T-cell (primary cell): Measurements from ENCODE around the gene NPIPA1. TPM values are rescaled to one million over a fixed set of nuclear protein-coding genes. Genes with fewer than 3 reads are reported as not detected.
A peak's percentile ranks its signal among the peaks of the same experiment; 100 is the strongest.
"Not testable (repeated sequence)": the region's sequence is repeated elsewhere in the genome, so short reads cannot be mapped to it uniquely, and the experiment has no call there.

Source experiments
- ATAC-seq, 4 experiments: fragments of 200-7000 bp in 3 of 4; fragments of 150-1000 bp in 1 of 4; cut with Tn5 transposase; replicated peaks in 1 of 4; 1 replicate in 3 of 4; 2 replicates in 1 of 4; pipeline ENCODE4 v1.10.0; 2021; ENCODE audit warnings: moderate library complexity in 3 of 4, mild to moderate bottlenecking in 2 of 4, moderate number of reproducible peaks in 1 of 4
- CTCF ChIA-PET, 2 donors: fragments of 300-600 bp; sonication (Branson Sonifier 250); formaldehyde crosslinking; loops; one replicate each; lab custom pipeline; 2022; ENCODE audit warnings: antibody characterized with exemption in 2 of 2; lab: Charles Lee
- POLR2A ChIA-PET, 2 donors: fragments of 300-600 bp; sonication (Branson Sonifier 250); formaldehyde crosslinking; loops; one replicate each; lab custom pipeline; 2022; ENCODE audit warnings: antibody characterized with exemption in 2 of 2; lab: Charles Lee
- DNase-seq, 35 experiments: peaks; one replicate each; pipeline versions ENCODE4 v3.0.0 to v3.0.0-alpha.2; 2013 to 2023
- H3K27ac ChIP-seq: one replicate; pipeline ENCODE4 v1.5.1; 2013; ENCODE audit warnings: low read length
- H3K27me3 ChIP-seq, 2 experiments: replicated peaks in 1 of 2; 1 replicate in 1 of 2; 2 replicates in 1 of 2; pipeline versions ENCODE4 v1.6.1 to v1.7.0; 2013; ENCODE audit warnings: low read length in 1 of 2, mixed read lengths in 1 of 2; ENCODE audit not compliant: control insufficient read depth in 2 of 2, insufficient read depth in 2 of 2; ENCODE audit errors: extremely low read depth in 1 of 2
- H3K36me3 ChIP-seq, 2 donors: 1 replicate in 1 of 2; 2 replicates in 1 of 2; pipeline versions ENCODE4 v1.6.1 to v1.7.0; 2013; ENCODE audit warnings: low read length in 1 of 2; ENCODE audit not compliant: control insufficient read depth in 2 of 2, insufficient read depth in 1 of 2; ENCODE audit errors: extremely low read depth in 1 of 2
- H3K4me1 ChIP-seq, 2 experiments: 1 replicate in 1 of 2; 2 replicates in 1 of 2; pipeline versions ENCODE4 v1.6.1 to v1.7.0; 2013; ENCODE audit warnings: low read length in 2 of 2, mixed read lengths in 1 of 2; ENCODE audit not compliant: insufficient read depth in 2 of 2, control insufficient read depth in 1 of 2; ENCODE audit errors: extremely low read depth in 1 of 2
- H3K4me3 ChIP-seq, 2 donors: 1 replicate in 1 of 2; 2 replicates in 1 of 2; pipeline versions ENCODE4 v1.5.1 to v1.7.0; 2013; ENCODE audit warnings: mild to moderate bottlenecking in 2 of 2, low read length in 1 of 2, moderate library complexity in 1 of 2; ENCODE audit not compliant: control insufficient read depth in 1 of 2; ENCODE audit errors: extremely low read depth in 1 of 2
- H3K9me3 ChIP-seq: 2 replicates; pipeline ENCODE4 v1.7.0; 2013
- H3K27ac Mint-ChIP-seq, 2 donors: one replicate each; pipeline ENCODE4 v1.8.0; 2020 to 2021; ENCODE audit warnings: mild to moderate bottlenecking in 2 of 2, mixed read lengths in 2 of 2
- H3K27me3 Mint-ChIP-seq, 2 donors: one replicate each; pipeline ENCODE4 v1.8.0; 2021 to 2022; ENCODE audit warnings: mixed read lengths in 2 of 2
- H3K36me3 Mint-ChIP-seq: one replicate; pipeline ENCODE4 v1.8.0; 2021; ENCODE audit warnings: mixed read lengths
- H3K4me1 Mint-ChIP-seq, 3 donors: one replicate each; pipeline ENCODE4 v1.8.0; 2020 to 2022; ENCODE audit warnings: mixed read lengths in 3 of 3, mild to moderate bottlenecking in 1 of 3
- H3K4me3 Mint-ChIP-seq, 3 donors: one replicate each; pipeline ENCODE4 v1.8.0; 2020 to 2022; ENCODE audit warnings: mild to moderate bottlenecking in 3 of 3, mixed read lengths in 3 of 3, moderate library complexity in 3 of 3
- H3K9me3 Mint-ChIP-seq, 3 donors: one replicate each; pipeline ENCODE4 v1.8.0; 2020 to 2022; ENCODE audit warnings: mixed read lengths in 3 of 3
- WGBS: methylation state at CpG from one replicate; pipeline ENCODE4 v1.1.5; 2013; ENCODE audit warnings: missing lambda C conversion rate; ENCODE audit not compliant: insufficient coverage; 5-methylcytosine and 5-hydroxymethylcytosine counted together
- total RNA-seq, 35 experiments: library from RNA in 6 of 35; stranded (reverse) in 6 of 35; fragments of 120-200 nt in 1 of 35; gene quantifications; one replicate each; pipeline versions ENCODE4 v1.2.1 to v1.2.4 and lab custom pipeline; 2013 to 2026

Gene NPIPA1
- total RNA-seq, 5 donors from 2014 or later (not counting 1 experiment from before 2014, with no cell fraction given) = 116 to 163 (median 134) TPM

- WGBS = 83% methylated on average over 1 of the region's 6 CpGs
- H3K9me3 ChIP-seq, POLR2A ChIA-PET: not testable (repeated sequence)
Observed at GRCh38 chr16:14996702-14997101, 59.5 kb downstream of the NPIPA1 start.

DNA sequence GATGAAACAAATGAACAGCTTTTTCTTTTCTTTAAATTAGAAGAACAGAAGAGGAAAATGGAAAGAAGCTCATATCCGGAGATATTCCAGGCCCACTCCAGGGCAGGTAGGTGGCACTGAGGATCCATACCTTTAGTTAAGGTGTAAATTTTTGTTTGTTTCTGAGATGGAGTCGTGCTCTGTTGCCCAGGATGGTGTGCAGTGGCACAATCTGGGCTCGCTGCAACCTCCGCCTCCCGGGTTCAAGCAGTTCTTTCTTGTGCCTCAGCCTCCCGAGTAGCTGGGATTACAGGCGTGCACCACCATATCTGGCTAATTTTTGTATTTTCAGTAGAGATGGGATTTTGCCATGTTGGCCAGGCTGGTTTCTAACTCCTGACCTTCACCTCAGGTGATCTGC lies 61.1 kb downstream of the NPIPA1 start:
- CTCF ChIA-PET, H3K4me1 ChIP-seq, DNase-seq, ATAC-seq, H3K27me3 ChIP-seq, H3K4me3 ChIP-seq, H3K4me3 Mint-ChIP-seq, H3K27ac ChIP-seq, H3K9me3 ChIP-seq, H3K27ac Mint-ChIP-seq, H3K27me3 Mint-ChIP-seq, H3K9me3 Mint-ChIP-seq, POLR2A ChIA-PET: not testable (repeated sequence)
- peaks cover 20% of the 10 kb centered on the region for H3K36me3 Mint-ChIP-seq
- WGBS = 97% methylated on average over 4 of the region's 7 CpGs
- peaks cover 2 to 21% of the 10 kb centered on the region in 2 donors for H3K36me3 ChIP-seq
- H3K4me1 Mint-ChIP-seq = peaks cover 19 to 26% (median 26%) of the 10 kb centered on the region in 3 donors

More at GRCh38 chr16:14996702-14997101, 59.5 kb downstream of the NPIPA1 start:
- DNase-seq, H3K4me3 ChIP-seq, H3K4me1 ChIP-seq, H3K9me3 Mint-ChIP-seq, H3K27me3 Mint-ChIP-seq, ATAC-seq, H3K4me3 Mint-ChIP-seq, H3K27me3 ChIP-seq, H3K27ac ChIP-seq, CTCF ChIA-PET: not testable (repeated sequence)
- H3K36me3 Mint-ChIP-seq = peaks cover 27% of the 10 kb centered on the region
- H3K27ac Mint-ChIP-seq = peak overlapping the region in 1 of 2 donors; percentile 12
- peaks cover 2 to 21% of the 10 kb centered on the region in 2 donors for H3K36me3 ChIP-seq
- H3K4me1 Mint-ChIP-seq = peaks cover 25 to 34% (median 31%) of the 10 kb centered on the region in 3 donors

- H3K9me3 Mint-ChIP-seq, H3K27me3 ChIP-seq, H3K27ac Mint-ChIP-seq, H3K9me3 ChIP-seq, H3K4me3 Mint-ChIP-seq, H3K4me3 ChIP-seq, H3K4me1 ChIP-seq, DNase-seq, H3K27ac ChIP-seq, ATAC-seq, H3K27me3 Mint-ChIP-seq, CTCF ChIA-PET, POLR2A ChIA-PET: not testable (repeated sequence)
- no CpG with 5 or more reads among the region's 3 CpGs for WGBS
- H3K36me3 ChIP-seq = peaks cover 2 to 28% of the 10 kb centered on the region in 2 donors
- H3K36me3 Mint-ChIP-seq = peaks cover 26% of the 10 kb centered on the region
- H3K4me1 Mint-ChIP-seq = peaks cover 10 to 16% (median 13%) of the 10 kb centered on the region in 3 donors
Observed at GRCh38 chr16:14999845-15000244, 62.6 kb downstream of the NPIPA1 start.

Other genes starting within 250 kb of the NPIPA1 start
- gene PLA2G10, start 243.1 kb upstream of the NPIPA1 start, total RNA-seq = under 1 TPM in 1 of 5 donors, not detected in 4; 0.29 TPM
- gene NPIPA3, start 234.0 kb upstream of the NPIPA1 start, total RNA-seq = 1 to 10 TPM; 1.2 to 10.0 (median 2.8) TPM
- 1 to 10 TPM; 1.9 to 3.2 (median 2.4) TPM for gene NPIPA2, start 194.9 kb upstream of the NPIPA1 start, total RNA-seq
- 10 to 100 TPM; 32.5 to 38.4 (median 34.9) TPM for gene NOMO1, start 103.7 kb upstream of the NPIPA1 start, total RNA-seq
- gene PDXDC1, start 37.6 kb downstream of the NPIPA1 start, total RNA-seq = 10 to 100 TPM; 63.3 to 84.7 (median 72.4) TPM
- 10 to 100 TPM; 21.8 to 30.6 (median 28.7) TPM for gene NTAN1, start 118.6 kb downstream of the NPIPA1 start, total RNA-seq
- gene RRN3, start 156.8 kb downstream of the NPIPA1 start, total RNA-seq = 10 to 100 TPM; 26.5 to 38.0 (median 37.3) TPM